NCI-H2227 treated with DMSO at 0.1 percent for 48 hours (cell line): ENCODE results near the gene SMAD4.
"Not testable (repeated sequence)": the region's sequence is repeated elsewhere in the genome, so short reads cannot be mapped to it uniquely, and the experiment has no call there.

Source experiments
- DNase-seq: peaks from one replicate; lab custom pipeline; 2025; lab: John Stamatoyannopoulos, UW

Gene SMAD4

GRCh38 chr18:51029694-51030536 lies at the start of gene SMAD4:
TSS of gene SMAD4 (plus strand) at chr18:51030213. CDS start at chr18:51047047, 16,834 bp downstream.
- DNase-seq, result peak; percentile 98

GRCh38 chr18:50981381-50981780 lies 48.6 kb upstream of the SMAD4 start:
- no peak for DNase-seq

GRCh38 chr18:50982086-50982801 lies 47.8 kb upstream of the SMAD4 start:
- no peak for DNase-seq

GRCh38 chr18:50982802-50983179 lies 47.2 kb upstream of the SMAD4 start:
- DNase-seq, result no peak

- no peak for DNase-seq
These were observed 43.5 kb upstream of the SMAD4 start for GRCh38 chr18:50986360-50987087.

- DNase-seq, result no peak
These were observed 42.8 kb upstream of the SMAD4 start for GRCh38 chr18:50987261-50987660.

- DNase-seq, result no peak
These were observed 40.3 kb upstream of the SMAD4 start for GRCh38 chr18:50989711-50990110.

GRCh38 chr18:50992351-50992762 lies 37.7 kb upstream of the SMAD4 start:
- peak; percentile 37 for DNase-seq

- DNase-seq, result no peak
These were observed 36.0 kb upstream of the SMAD4 start for GRCh38 chr18:50994031-50994430.

GRCh38 chr18:51003174-51003573 lies 26.8 kb upstream of the SMAD4 start:
- DNase-seq, result not testable (repeated sequence)

GRCh38 chr18:51006061-51006818 lies 23.8 kb upstream of the SMAD4 start:
- DNase-seq, result no peak

- DNase-seq, result no peak
These were observed 22.8 kb upstream of the SMAD4 start for GRCh38 chr18:51006948-51007789.

GRCh38 chr18:51007790-51008139 lies 22.2 kb upstream of the SMAD4 start:
- no peak for DNase-seq

- no peak for DNase-seq
These were observed 20.9 kb upstream of the SMAD4 start for GRCh38 chr18:51009072-51009471.

GRCh38 chr18:51010218-51010617 lies 19.8 kb upstream of the SMAD4 start:
- no peak for DNase-seq

- DNase-seq, result no peak
These were observed 18.3 kb upstream of the SMAD4 start for GRCh38 chr18:51011709-51012108.

- DNase-seq, result no peak
These were observed 17.6 kb upstream of the SMAD4 start for GRCh38 chr18:51012441-51012840.

- DNase-seq, result no peak
These were observed 16.8 kb upstream of the SMAD4 start for GRCh38 chr18:51013259-51013658.

GRCh38 chr18:51017140-51017879 lies 12.7 kb upstream of the SMAD4 start:
- DNase-seq, result no peak

GRCh38 chr18:51020536-51020935 lies 9.5 kb upstream of the SMAD4 start:
- no peak for DNase-seq
